OCI-LY1 (cell line): Measurements from ENCODE around the gene INPP5K.

Experiments
- H2AFZ ChIP-seq: fragments of 200-600 bp; sonication (generic), shearing (Covaris generic); 2 replicates; pipeline ENCODE4 v1.6.0; 2014; ENCODE audit warnings: antibody characterized with exemption, mild to moderate bottlenecking, low read length
- H3F3A ChIP-seq: fragments of 200-600 bp; sonication (generic), shearing (Covaris generic); 2 replicates; pipeline ENCODE4 v1.6.0; 2014; ENCODE audit warnings: mild to moderate bottlenecking, antibody characterized with exemption, low read length, moderate library complexity; ENCODE audit not compliant: insufficient read depth
- H3K27ac ChIP-seq: fragments of 200-600 bp; sonication (generic); 2 replicates; pipeline ENCODE4 v1.5.1; 2014; ENCODE audit warnings: low read length, mixed run types, mild to moderate bottlenecking, low read depth; ENCODE audit not compliant: poor library complexity, severe bottlenecking
- H3K27me3 ChIP-seq: fragments of 200-600 bp; sonication (generic); 2 replicates; pipeline ENCODE4 v1.6.0; 2014; ENCODE audit warnings: antibody characterized with exemption, mild to moderate bottlenecking, low read length, moderate library complexity; ENCODE audit not compliant: insufficient read depth
- H3K36me3 ChIP-seq: fragments of 200-600 bp; sonication (generic); 2 replicates; pipeline ENCODE4 v1.6.1; 2014; ENCODE audit warnings: mild to moderate bottlenecking, antibody characterized with exemption, low read length, moderate library complexity, mixed read lengths; ENCODE audit not compliant: insufficient read depth
- H3K4me1 ChIP-seq: fragments of 200-600 bp; sonication (generic); 2 replicates; pipeline ENCODE4 v1.5.1; 2014; ENCODE audit warnings: mild to moderate bottlenecking, low read length, moderate library complexity; ENCODE audit not compliant: insufficient read depth, severe bottlenecking
- H3K4me2 ChIP-seq: fragments of 200-600 bp; sonication (generic), shearing (Covaris generic); 2 replicates; pipeline ENCODE4 v1.6.1; 2014; ENCODE audit warnings: low read length
- H3K4me3 ChIP-seq: fragments of 200-600 bp; sonication (generic); 2 replicates; pipeline ENCODE4 v1.5.1; 2014; ENCODE audit warnings: low read length, low read depth, mild to moderate bottlenecking, mixed read lengths; ENCODE audit not compliant: poor library complexity, severe bottlenecking
- H3K79me2 ChIP-seq: fragments of 200-600 bp; shearing (Covaris generic); 2 replicates; pipeline ENCODE4 v1.6.1; 2016; ENCODE audit warnings: mixed run types, low read length, mixed read lengths; ENCODE audit not compliant: insufficient read depth
- H3K9ac ChIP-seq: fragments of 200-600 bp; sonication (generic), shearing (Covaris generic); 2 replicates; pipeline ENCODE4 v1.6.1; 2014; ENCODE audit warnings: mild to moderate bottlenecking, low read length, mixed read lengths
- H3K9me2 ChIP-seq: fragments of 200-600 bp; sonication (generic), shearing (Covaris generic); 2 replicates; pipeline ENCODE4 v1.6.1; 2014; ENCODE audit warnings: low read depth, mild to moderate bottlenecking, low read length, mixed read lengths
- H3K9me3 ChIP-seq: fragments of 200-600 bp; shearing (Covaris generic); 2 replicates; pipeline ENCODE4 v1.6.1; 2014; ENCODE audit warnings: low read length, mixed read lengths
- H4K20me1 ChIP-seq: fragments of 200-600 bp; sonication (generic), shearing (Covaris generic); 2 replicates; pipeline ENCODE4 v1.6.0; 2016; ENCODE audit warnings: mild to moderate bottlenecking, low read length; ENCODE audit not compliant: insufficient read depth
- CTCF ChIP-seq: fragments of 200-600 bp; sonication (generic), shearing (Covaris generic); IDR thresholded peaks from 2 replicates; pipeline ENCODE4 v1.5.1; 2017; ENCODE audit warnings: mild to moderate bottlenecking, antibody characterized with exemption, low read length, moderate library complexity, mixed read lengths
- EZH2 ChIP-seq: fragments of 200-600 bp; sonication (generic), shearing (Covaris generic); IDR thresholded peaks from 2 replicates; pipeline ENCODE4 v1.8.0; 2017; ENCODE audit warnings: borderline replicate concordance, mixed run types, mild to moderate bottlenecking, antibody characterized with exemption, low read length, moderate library complexity, mixed read lengths

Gene INPP5K

GRCh38 chr17:1498233-1498632 lies 18.2 kb downstream of the INPP5K start:
- Histone ChIP-seq H3K27ac (no peak overlapping the region), H3K27me3 (no peaks in the 10 kb centered on the region), H4K20me1 (no peaks in the 10 kb centered on the region), H3K9ac (no peak overlapping the region), H3K9me2 (no peaks in the 10 kb centered on the region), H3K36me3 (peaks cover 9% of the 10 kb centered on the region; the same call in 1 of the 2 replicates), H3K4me2 (no peak overlapping the region), H3K4me1 (no peaks in the 10 kb centered on the region), H3K9me3 (no peaks in the 10 kb centered on the region), H2AFZ (no peak overlapping the region), H3F3A (no peaks in the 10 kb centered on the region), H3K79me2 (no peaks in the 10 kb centered on the region), H3K4me3 (no peak overlapping the region)
- TF ChIP-seq CTCF, result no peak
- TF ChIP-seq EZH2, result no peak

GRCh38 chr17:1497831-1498230 lies 18.6 kb downstream of the INPP5K start:
- Histone ChIP-seq H3K27ac (no peak overlapping the region), H3K9ac (no peak overlapping the region), H3F3A (no peaks in the 10 kb centered on the region), H3K36me3 (peaks cover 9% of the 10 kb centered on the region; the same call in 1 of the 2 replicates), H3K9me3 (no peaks in the 10 kb centered on the region), H4K20me1 (no peaks in the 10 kb centered on the region), H3K4me3 (no peak overlapping the region), H3K4me2 (no peak overlapping the region), H3K27me3 (no peaks in the 10 kb centered on the region), H3K9me2 (no peaks in the 10 kb centered on the region), H3K4me1 (no peaks in the 10 kb centered on the region), H3K79me2 (no peaks in the 10 kb centered on the region), H2AFZ (no peak overlapping the region)
- TF ChIP-seq CTCF, result no peak
- TF ChIP-seq EZH2, result no peak

GRCh38 chr17:1496869-1497268 lies 19.5 kb downstream of the INPP5K start:
- no peak overlapping the region for H3K4me3 ChIP-seq
- TF ChIP-seq CTCF (no peak), EZH2 (no peak)

More at GRCh38 chr17:1496869-1497268, 19.5 kb downstream of the INPP5K start:
- Histone ChIP-seq H3K79me2 (no peaks in the 10 kb centered on the region), H3K9me2 (no peaks in the 10 kb centered on the region), H3K27me3 (no peaks in the 10 kb centered on the region), H3K36me3 (peaks cover 9% of the 10 kb centered on the region; the same call in 1 of the 2 replicates), H3F3A (no peaks in the 10 kb centered on the region), H3K9ac (no peak overlapping the region), H3K27ac (no peak overlapping the region), H3K4me1 (peaks cover 5% of the 10 kb centered on the region), H3K4me2 (no peak overlapping the region), H3K9me3 (no peaks in the 10 kb centered on the region), H4K20me1 (no peaks in the 10 kb centered on the region), H2AFZ (no peak overlapping the region)
